Activated CD4-positive, alpha-beta T cell treated with anti-CD3 and anti-CD28 coated beads for 24 hours (primary cell): Measurements from ENCODE around the gene CXorf65.
A peak's percentile ranks its signal among the peaks of the same experiment; 100 is the strongest.

ENCODE experiments used
- DNase-seq, 2 donors: peaks; one replicate each; pipeline ENCODE4 v3.0.0-alpha.2; 2020; ENCODE audit warnings: low read depth in 2 of 2

Gene CXorf65

DNA sequence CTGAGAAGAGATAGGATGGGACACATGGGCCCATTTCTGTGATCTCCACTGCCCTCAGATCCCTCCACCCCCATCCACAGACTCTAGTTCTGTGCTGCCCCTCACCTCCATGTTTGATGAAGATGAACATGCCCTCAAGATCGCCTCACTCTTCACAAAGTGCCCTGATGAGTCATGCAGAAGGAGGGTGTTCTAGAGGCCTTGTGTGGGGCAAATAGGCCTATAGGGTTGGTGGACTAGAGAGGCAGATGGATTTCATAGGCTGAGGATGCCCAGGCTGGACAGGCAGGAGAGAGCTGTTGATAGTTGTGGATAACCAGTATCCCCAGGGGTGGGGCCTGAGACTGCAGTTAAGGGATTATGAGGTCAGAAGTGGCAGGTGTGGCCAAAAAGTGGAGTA is at the start of gene CXorf65:
Gene CXorf65 (minus strand): TSS at position 314 of the 400 bp plus-strand sequence. CDS start 184 bp downstream, at position 130.
- no peak for DNase-seq

DNA sequence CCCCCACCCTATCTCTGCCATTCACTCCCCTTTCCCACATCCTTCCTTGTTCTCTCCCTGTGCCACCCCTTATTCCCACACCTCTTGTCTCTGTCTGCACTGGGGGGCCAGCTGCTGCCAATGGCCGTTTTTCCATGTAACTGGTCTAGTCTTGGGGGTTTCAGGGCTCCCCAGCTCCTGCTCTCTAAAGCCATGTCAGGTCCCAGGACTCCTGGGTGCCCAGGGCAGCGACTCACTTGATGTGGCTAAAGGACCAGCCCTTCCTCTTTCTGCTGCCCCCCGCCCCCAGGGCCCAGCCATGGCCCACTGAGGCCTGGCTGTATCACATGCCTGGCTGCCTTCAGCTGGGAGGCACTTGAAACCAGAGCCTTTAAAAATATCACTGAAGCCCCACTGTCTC is 48.1 kb upstream of the CXorf65 start:
- no peak for DNase-seq

DNA sequence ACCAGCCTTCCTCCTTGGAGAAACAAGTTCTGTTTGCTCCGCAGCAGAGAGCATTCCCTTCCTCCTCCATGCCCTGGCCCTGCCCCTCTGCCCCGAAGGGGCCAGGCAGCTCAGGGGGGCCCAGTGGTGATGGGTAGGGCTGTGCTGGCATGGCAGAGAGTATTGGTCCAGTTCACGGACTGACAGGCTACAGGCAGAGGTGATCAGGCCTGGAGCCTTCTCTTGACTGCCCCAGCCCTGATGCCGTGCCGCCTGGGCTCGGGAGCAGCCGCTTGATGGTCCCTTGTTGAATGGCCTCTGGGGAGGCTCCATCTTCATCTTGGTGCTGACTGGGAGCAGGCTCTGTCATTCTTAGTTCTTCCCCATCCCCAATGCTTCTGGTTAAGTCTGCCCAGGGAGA is 47.7 kb upstream of the CXorf65 start:
- DNase-seq: no peak

DNA sequence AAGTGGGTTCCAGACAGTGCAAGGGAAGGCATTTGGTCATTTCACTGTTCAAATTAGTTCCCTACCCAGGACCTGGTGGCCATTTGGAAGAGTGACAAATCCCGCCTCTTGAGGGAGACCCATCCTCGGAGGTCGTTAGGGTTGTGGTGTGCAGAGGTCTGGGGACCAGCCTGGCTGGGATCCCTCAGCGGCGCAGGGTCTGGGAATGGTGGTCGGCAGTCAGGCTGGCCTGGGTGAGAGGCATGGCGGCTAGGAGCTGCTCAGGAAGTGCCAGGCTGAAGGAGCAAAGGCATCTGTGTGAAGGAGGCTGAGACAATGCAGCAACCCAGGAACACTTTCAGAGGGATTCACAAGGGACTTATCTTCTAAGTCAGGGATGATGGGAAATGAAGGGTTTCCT is 44.8 kb upstream of the CXorf65 start:
- DNase-seq: no peak

DNA sequence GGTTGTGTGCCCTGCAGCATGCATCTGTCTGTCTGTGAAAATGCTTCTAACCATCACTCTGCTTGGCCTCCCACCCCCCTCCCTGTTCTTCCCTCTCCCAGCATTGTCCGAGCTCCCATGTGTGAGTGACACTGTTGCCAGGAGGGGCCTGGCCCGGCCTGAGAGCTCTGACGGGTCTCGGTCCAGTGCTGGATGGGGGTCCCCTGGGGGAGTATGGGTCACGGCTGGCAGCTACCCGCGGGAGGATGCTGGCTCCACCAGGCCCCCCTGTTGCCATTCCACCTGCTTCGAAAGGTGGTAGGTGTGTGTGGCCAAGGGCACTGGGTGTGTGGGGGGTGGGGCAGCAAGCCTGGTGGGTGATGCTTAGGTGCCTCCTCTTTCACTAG is 41.7 kb upstream of the CXorf65 start:
- no peak for DNase-seq

DNA sequence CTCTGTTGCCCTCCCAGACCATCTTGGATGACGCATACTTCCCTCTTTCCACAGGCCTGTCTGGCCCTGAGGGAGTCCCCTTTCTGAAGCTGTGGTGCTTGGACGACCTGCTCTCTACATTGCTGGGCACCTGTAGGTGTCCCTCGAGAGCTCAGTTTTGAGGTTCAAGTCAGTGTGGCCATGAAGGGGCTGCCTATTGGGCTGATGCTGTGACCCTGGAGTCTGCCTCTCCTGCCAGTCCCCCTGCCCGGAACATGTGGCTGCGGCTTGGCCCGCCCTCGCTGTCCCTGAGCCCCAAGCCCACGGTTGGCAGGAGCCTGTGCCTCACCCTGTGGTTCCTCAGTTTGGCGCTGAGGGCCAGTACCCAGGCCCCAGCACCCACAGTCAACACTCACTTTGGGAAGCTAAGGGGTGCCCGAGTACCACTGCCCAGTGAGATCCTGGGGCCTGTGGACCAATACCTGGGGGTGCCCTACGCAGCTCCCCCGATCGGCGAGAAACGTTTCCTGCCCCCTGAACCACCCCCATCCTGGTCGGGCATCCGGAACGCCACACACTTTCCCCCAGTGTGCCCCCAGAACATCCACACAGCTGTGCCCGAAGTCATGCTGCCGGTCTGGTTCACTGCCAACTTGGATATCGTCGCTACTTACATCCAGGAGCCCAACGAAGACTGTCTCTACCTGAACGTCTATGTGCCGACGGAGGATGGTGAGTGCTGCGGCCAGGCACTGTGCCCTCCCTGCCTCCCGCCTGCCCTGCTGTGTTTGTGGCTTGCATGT is 41.1 kb upstream of the CXorf65 start:
- DNase-seq: no peak

DNA sequence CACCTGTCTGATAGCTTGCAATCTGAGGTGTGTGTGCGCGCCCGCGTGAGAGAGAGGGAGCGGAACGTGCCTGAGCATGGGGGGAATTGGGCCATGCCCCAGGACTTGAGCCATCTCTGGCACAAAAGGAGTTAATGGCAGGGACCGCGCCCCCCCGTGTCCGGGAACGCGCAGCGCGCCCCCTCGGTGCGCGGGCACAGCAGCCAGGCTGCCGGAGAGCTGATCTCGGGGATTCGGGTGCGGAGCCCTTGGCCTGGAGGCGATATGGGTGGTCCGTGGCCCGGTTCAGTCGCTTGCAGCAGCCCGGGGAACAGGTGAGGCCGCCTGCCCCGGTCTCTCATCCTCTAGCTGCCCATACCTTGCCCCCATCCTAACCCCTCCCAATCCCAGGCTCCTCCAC is 38.1 kb upstream of the CXorf65 start, which contains the start of gene NLGN3:
Gene NLGN3 (plus strand): TSS at position 191 of the 400 bp plus-strand sequence. CDS start 2,909 bp downstream, outside the sequence.
- DNase-seq: no peak

DNA sequence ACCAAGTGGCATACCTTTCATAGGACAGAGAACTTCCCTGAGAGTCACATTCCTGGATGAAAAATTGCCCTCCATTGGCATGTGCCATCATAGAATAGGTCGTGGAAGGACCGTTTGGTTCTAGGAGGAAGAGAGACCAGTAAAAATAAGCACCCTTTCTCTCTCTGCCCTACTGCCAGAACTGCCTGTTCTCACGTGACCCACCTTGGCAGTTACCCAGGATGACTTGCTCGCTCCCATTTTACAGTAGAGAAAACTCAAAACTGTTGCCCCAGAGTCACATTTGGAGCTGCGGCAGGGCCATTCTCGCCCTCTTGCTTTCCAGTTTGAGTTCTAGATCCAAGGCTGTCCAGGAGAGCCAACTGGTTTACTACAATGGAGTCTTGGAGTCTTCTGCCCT is 37.0 kb upstream of the CXorf65 start:
- DNase-seq: no peak

DNA sequence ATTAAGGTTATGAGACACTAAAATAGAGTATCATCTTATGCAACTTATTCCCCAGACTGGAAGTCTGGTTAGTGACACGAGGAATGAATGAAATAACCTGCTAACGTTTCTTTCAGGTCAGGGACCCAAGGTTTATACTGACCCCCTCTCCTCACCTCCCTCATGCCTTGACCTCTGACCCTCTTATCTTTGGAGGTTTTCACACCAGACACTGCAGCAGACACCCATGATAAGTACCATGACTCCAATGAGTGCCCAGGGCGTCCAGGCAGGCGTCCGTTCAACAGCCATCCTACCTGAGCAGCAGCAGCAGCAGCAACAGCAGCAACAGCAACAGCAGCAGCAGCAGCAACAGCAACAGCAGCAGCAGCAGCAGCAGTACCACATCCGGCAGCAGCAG is 33.9 kb upstream of the CXorf65 start:
- no peak for DNase-seq

DNA sequence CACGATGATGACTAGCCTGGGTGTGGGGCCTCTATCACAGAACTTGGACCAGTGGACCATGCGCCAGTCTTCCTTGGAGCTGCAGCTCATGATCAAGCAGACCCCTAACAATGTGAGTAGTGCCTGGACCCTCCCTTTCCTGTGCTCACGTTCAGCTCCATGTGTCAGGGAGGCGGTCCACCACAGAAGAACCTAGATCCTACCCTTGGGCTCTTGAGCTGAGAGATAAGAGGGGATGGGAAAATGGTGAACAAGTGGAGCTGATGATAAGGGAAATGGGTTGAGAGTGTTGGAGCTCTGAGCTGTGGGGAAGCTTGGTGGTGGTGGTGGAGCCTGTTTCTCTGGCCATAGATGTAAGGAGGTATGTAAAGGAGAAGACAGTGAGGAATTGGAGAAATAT is 25.0 kb upstream of the CXorf65 start:
- no peak for DNase-seq

DNA sequence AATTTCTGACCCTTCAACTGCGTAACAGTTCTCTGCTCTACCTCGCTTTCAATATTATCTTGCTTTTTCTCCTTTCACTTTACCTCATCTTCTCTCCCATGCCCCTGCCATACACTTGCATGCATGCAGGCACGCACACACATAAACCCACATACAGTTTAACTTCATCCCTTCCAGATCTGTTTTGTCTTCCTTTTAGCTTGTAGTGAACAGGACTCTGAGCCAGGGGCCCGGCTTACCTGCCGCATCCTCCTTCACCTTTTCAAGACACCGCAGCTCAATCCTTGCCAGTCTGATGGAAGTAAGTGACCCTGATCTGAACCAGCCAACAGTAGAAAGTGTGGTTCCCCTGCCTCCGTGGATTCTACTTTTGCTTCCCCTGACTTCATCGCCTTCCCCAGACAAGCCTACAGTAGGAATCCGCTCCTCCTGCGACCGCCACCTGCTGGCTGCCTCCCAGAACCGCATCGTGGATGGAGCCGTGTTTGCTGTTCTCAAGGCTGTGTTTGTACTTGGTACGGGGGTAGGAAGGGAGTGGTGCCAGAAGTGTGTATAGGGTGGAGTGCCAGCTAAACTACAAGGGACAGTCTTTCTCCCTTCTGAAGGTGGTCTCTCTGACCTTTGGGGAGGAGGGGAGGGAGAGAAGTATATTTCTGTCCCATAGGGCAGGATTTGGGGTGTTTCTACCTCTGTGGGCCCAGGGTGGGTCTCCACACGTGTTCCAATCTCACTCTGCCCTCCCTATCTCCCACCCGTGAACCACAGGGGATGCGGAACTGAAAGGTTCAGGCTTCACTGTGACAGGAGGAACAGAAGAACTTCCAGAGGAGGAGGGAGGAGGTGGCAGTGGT is 22.6 kb upstream of the CXorf65 start:
- peak; percentile 67 to 75 for DNase-seq

DNA sequence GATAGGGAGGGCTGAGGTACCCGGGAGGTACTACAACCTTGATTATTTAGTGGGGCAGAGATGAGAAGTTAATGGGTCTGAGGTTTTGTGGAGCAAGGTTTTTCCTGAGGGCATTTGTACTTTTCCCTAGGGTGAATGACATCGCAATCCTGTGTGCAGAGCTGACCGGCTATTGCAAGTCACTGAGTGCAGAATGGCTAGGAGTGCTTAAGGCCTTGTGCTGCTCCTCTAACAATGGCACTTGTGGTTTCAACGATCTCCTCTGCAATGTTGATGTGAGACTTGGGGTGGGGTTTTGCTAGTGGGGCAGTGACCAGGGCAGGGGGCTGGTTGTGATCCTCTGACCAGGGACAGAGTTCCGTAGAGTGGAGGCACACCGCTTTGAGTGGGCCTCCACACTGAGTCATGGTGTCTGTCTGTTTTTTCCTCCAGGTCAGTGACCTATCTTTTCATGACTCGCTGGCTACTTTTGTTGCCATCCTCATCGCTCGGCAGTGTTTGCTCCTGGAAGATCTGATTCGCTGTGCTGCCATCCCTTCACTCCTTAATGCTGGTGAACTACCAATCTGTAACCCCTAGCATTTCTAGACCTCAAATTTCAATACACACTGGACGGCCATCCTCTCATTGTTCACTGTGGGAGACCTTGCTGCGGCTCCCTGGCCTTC is 21.8 kb upstream of the CXorf65 start:
- DNase-seq: no peak

DNA sequence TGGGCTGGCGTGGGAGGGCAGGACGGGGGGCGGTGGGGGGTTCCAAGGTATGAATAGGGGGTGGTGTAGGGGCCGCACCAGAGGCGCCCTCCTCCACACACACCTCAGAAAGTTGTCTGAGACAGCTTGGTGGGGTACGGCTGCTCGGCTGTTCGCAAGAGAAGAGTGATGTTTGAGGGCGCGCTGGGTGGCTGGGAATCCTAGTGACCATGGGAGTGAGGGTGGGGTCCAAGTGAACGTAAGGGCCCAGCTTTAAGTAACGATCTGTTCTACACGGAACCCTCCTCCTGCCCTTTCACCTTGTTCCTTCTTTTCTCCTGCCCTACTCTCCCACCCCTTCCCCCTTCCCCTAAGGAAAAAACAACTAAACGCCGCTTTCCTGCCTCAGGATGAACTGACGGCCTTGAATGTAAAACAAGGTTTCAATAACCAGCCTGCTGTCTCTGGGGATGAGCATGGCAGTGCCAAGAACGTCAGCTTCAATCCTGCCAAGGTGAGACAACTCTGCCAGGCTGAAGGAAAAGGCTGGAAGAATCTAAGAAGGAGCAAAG is 12.5 kb upstream of the CXorf65 start:
- DNase-seq: no peak

DNA sequence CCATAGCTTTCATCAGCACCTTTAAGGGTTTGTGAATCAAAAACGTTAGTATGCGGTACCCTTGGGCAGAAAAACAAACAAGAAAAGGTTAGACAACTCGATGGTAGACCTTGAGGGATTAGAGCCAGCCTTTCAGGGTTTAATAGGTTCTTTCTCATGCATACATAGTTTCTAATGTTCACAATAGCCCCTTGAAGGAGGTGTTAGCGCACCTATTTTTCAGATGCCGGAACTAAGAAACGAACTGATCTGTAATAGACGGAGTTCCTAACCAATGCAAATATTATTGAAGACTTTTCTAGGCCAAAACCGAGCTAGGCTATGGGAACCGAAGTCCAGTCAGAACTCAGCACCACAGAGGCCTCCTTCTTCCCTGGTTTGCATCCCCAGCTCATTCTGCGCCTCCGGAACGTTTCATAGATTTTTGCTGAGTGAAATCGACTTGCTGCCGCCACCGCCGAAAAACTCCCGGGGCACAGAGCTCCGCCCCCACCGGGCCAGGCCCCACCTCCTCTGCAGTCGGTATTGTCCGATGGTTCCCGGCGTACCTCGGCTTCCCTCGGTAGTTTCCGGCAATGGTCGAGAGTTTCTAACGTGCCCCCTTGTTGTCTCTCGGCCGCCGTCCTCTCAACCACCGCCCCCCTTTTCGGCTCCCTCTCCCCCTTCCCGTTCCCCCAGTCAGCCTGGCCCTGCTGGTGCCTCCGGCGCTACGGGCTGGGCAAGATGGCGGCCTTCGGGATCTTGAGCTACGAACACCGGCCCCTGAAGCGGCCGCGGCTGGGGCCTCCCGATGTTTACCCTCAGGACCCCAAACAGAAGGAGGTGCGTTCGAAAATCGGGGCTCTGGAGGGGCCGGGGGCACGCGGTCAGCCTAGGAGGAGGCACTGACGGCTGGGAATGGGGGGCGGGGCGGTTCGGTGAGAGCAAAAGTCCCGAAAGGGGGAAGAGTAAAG is 11.8 kb upstream of the CXorf65 start, which contains the start of gene MED12:
Gene MED12 (plus strand): TSS at position 565 of the 953 bp plus-strand sequence. CDS start 159 bp downstream, at position 724.
- peak; percentile 67 to 76 for DNase-seq

DNA sequence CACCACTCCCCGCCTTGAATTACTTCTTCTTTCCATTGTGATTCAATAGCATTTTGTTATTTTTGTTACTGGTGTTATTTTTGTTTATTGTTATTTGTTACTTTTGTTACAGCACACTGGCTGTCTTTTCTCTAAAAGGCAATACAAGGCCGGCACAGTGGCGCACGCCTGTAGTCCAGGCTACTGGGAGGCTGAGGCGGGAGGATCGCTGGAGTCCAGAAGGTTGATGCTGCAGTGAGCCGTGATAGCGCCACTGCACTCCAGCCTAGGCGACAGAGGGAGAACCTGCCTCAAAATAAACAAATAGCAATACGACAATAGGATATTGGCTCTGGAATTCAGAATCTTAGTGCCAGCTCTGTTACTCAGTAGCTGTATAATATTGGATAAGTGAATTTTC is 10.8 kb upstream of the CXorf65 start:
- no peak for DNase-seq

DNA sequence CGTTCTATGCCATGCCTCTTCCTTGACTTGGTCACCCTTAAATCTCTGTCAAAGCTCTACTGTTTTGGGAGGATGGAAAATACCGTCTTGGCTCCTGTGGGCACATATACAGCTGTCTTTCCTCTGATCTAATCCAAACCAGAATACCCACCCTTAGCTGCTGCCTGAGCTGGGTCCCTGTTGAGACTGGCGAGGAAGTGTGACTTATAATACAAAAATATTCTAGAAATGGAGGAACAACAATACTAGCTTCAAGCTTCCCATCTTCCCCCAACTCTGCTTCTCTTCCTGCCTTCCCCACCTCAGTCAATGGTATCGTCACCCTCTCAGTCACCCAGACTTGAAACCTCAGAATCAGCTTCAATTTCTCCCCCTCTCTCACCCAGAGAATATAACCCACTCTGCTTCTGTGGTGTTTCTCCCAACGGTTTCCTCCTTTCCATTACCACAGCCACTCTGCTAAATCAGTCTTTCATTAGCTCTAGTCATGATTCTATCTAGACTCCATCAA is 5.4 kb upstream of the CXorf65 start:
- DNase-seq: no peak

DNA sequence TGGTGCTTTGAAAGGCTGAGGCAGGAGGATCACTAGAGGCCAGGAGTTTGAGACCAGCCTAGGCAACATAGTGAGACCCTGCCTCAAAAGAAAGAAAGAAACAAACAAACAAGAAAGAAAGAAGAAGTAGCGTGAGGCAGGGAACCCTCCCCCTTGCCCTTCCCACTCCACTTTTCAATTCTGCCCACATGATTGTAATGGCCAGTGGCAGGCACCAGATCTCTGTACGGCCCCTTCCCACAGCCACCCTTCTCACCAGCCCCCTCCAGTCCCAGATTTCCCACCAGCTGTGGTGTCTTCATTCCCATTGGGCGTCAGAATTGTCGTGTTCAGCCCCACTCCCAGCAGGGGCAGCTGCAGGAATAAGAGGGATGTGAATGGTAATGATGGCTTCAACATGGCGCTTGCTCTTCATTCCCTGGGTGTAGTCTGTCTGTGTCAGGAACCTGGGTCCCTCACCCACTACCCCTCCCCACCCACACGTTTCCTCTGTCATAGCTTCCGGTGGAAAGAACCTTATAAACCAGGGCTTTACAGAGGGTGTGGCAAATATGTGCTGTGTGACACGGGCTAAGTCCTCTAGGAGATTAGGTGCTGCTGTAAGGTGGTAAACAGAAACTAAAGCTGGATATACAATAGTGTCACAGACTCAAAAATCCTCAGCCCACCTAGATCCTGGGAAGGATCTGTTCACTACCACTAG is 4.8 kb upstream of the CXorf65 start, which contains the start of gene IL2RG:
Gene IL2RG (minus strand): TSS at position 437 of the 703 bp plus-strand sequence. CDS start 38 bp downstream, at position 399.
- DNase-seq: peak in 1 of 2 donors; percentile 66

DNA sequence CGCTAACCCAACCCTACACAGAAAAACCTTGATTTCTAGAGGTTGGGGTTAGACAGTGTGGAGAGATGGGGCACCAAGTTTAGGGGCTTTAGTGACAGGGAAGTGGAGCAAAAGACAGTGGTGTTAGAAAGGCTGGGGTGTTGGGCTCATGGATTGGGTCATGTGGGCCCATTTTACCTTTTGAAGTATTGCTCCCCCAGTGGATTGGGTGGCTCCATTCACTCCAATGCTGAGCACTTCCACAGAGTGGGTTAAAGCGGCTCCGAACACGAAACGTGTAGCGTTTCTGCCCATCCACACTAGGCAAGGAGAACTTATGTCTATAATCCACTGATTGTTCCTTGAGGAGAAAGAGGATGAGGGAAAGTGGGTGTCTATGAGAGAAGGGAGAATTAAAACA is 2.5 kb upstream of the CXorf65 start:
- no peak for DNase-seq

DNA sequence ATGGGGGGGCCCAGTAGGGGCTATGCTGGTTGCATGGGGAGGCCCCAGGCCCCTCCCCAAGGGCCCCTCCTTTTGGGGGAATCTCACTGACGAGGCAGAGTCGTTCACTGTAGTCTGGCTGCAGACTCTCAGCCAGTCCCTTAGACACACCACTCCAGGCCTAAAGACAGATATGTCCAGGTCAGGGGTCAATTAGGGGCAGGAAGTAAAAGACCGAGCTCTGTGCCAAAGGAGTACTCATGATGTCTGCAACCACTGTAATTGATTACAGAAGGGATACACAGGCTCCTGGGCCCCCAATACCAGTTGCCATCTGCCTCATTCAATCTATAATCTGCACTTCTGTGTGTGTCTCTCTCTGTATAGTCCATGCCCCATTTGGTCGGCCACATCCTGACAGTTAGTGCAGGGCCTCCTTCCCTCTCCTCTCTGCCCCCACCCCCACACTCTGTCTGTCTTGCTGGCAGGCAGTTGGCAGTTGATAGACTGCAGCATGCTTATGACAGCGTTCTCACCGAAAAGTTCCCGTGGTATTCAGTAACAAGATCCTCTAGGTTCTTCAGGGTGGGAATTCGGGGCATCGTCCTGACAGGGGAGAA is 1.3 kb upstream of the CXorf65 start:
- no peak for DNase-seq
